Heart right ventricle (tissue), 16 donors: ENCODE data around the gene MAGEB3. TPM values are rescaled to one million over a fixed set of nuclear protein-coding genes. Genes with fewer than 3 reads are reported as not detected.

Experiments used
- ATAC-seq, 8 donors: fragments of 200-7000 bp; cut with Tn5 transposase; one replicate each; pipeline ENCODE4 v1.9.1; 2020; ENCODE audit warnings: mild to moderate bottlenecking in 8 of 8, moderate library complexity in 8 of 8, moderate number of reproducible peaks in 1 of 8
- DNase-seq, 2 donors: peaks; one replicate each; pipeline ENCODE4 v3.0.0-alpha.2; 2020
- H3K27ac ChIP-seq, 10 donors: fragments of 200-600 bp; sonication (generic) in 2 of 10; one replicate each; pipeline versions ENCODE4 v1.5.0 to v1.8.0; 2020 to 2022; ENCODE audit warnings: mild to moderate bottlenecking in 3 of 10
- H3K27me3 ChIP-seq, 7 donors: fragments of 200-600 bp; one replicate each; pipeline ENCODE4 v1.8.0; 2021 to 2022; ENCODE audit warnings: mild to moderate bottlenecking in 2 of 7
- H3K36me3 ChIP-seq, 9 donors: fragments of 200-600 bp; sonication (generic) in 1 of 9; one replicate each; pipeline versions ENCODE4 v1.5.0 to v1.8.0; 2020 to 2022; ENCODE audit warnings: mild to moderate bottlenecking in 2 of 9
- H3K4me1 ChIP-seq, 9 donors: fragments of 200-600 bp; sonication (generic) in 1 of 9; one replicate each; pipeline versions ENCODE4 v1.5.0 to v1.8.0; 2020 to 2022; ENCODE audit warnings: mild to moderate bottlenecking in 4 of 9
- H3K4me3 ChIP-seq, 10 donors: fragments of 200-600 bp; sonication (generic) in 2 of 10; one replicate each; pipeline versions ENCODE4 v1.5.0 to v1.8.0; 2020 to 2022; ENCODE audit warnings: mild to moderate bottlenecking in 7 of 10, moderate library complexity in 2 of 10
- H3K9me3 ChIP-seq, 11 donors: fragments of 200-600 bp in 10 of 11; sonication (generic) in 2 of 11; one replicate each; pipeline versions ENCODE4 v1.5.0 to v1.8.0; 2013 to 2022; ENCODE audit warnings: mild to moderate bottlenecking in 2 of 11, control low read depth in 1 of 11, moderate library complexity in 1 of 11
- CTCF ChIP-seq, 9 donors: fragments of 200-600 bp; sonication (generic) in 2 of 9; IDR thresholded peaks; one replicate each; pipeline versions ENCODE4 v1.5.0 to v1.8.0; 2021 to 2022; ENCODE audit warnings: antibody characterized with exemption in 9 of 9, mild to moderate bottlenecking in 5 of 9, moderate library complexity in 1 of 9
- WGBS, 2 donors: extraction: QIAGEN DNeasy Blood & Tissue Kit; methylation state at CpG; one replicate each; pipeline ENCODE4 v1.1.7; 2013; ENCODE audit warnings: inconsistent platforms in 1 of 2; 5-methylcytosine and 5-hydroxymethylcytosine counted together
- intact Hi-C, 10 donors: fragments of 100-400 bp; cut with DNase I; formaldehyde crosslinking; loops; one replicate each; pipeline versions ENCODE4 v1.11.1 to v1.14.2; 2022
- polyA plus RNA-seq, 2 donors: library from polyadenylated mRNA; stranded (reverse); fragments of 200-250 nt; gene quantifications; one replicate each; pipeline ENCODE4 v1.2.3, GENCODE V29; 2013
- total RNA-seq, 10 donors: library from RNA; stranded (reverse); fragmentation: NEBNext Ultra II Directional in 3 of 10; extraction: Animal tissue kit (Norgen Biotek cat#: 25700) in 3 of 10; gene quantifications; one replicate each; pipeline versions ENCODE4 v1.2.1 to v1.2.4, GENCODE V29; 2021 to 2023
- donor health status: Arrhythmogenic right ventricular cardiomyopathy.
- donor health status: ischemic (EF 13 %, LVEDD 7.1; RV severe dilation, severe dysfunction).
- donor health status: healthy with polysubstance abuse.
- donor health status: DM: no; HTN: yes; CAD: no.
- donor health status: DM: no; HTN: no; CAD: no.
- donor health status: ischemic (EF 25% LVEDD 6.9; RV normal size, moderate dysfunction).
- donor health status: ischemic (EF 25% LVEDD 5.7; RV mildly dilated, moderate dysfunction).
- donor health status: healthy.
- donor health status: DM: yes; HTN: yes; CAD: no.
- donor health status: Ischemic cardiomyopathy.
- donor health status: ischemic (EF 35%, LVEDD 5.7; RV mildly dilated, moderate dysfunction).
- donor health status: nonischemic (EF 11% LVEDD 7.7; RV severe dilation, severe dysfunction).
- donor health status: DM: yes; HTN: yes; CAD: no.
- donor health status: PGD.
- donor health status: ischemic (EF 29% LVEDD 5.4; RV normal size, mild dysfunction).
- donor health status: nonischemic (EF 23%, LVEDD 6.1; RV moderate dilation, normal function).

Gene MAGEB3
- total and polyA plus RNA-seq, 12 donors = not detected

GRCh38 chrX:30275498-30275897, 45.0 kb downstream of the MAGEB3 start:
- WGBS, 2 donors = 23 to 30% methylated on average over 1 of the region's 1 CpG
- H3K27ac ChIP-seq = no peak overlapping the region
- peak in 4 of 9 donors; percentile 18 to 37 (median 26) for TF ChIP-seq CTCF (IDR thresholded peaks at IDR 0.05)
- no peaks in the 10 kb centered on the region for H3K4me1 ChIP-seq
- H3K36me3 ChIP-seq = no peaks in the 10 kb centered on the region
- H3K9me3 ChIP-seq = no peaks in the 10 kb centered on the region
- H3K27me3 ChIP-seq = peaks cover 0 to 31% (median 0%) of the 10 kb centered on the region in 7 donors
- no peak overlapping the region for H3K4me3 ChIP-seq
- ATAC-seq = no peak
- intact Hi-C loops = loop anchor here in 6 of 10 donors (5.0 to 10.0 kb wide), 3 partner anchors 219 to 229 kb away; no protein-coding TSS in a partner anchor
- no peak for DNase-seq

GRCh38 chrX:30278365-30278764, 47.9 kb downstream of the MAGEB3 start:
- Histone ChIP-seq H3K36me3 (no peaks in the 10 kb centered on the region), H3K9me3 (no peaks in the 10 kb centered on the region), H3K27me3 (peaks cover 0 to 15% (median 0%) of the 10 kb centered on the region in 7 donors), H3K4me1 (no peaks in the 10 kb centered on the region), H3K27ac (no peak overlapping the region), H3K4me3 (no peak overlapping the region)
- intact Hi-C loops = loop anchor here in 6 of 10 donors (5.0 to 10.0 kb wide), 3 partner anchors 216 to 226 kb away; no protein-coding TSS in a partner anchor
- ATAC-seq (no peak), DNase-seq (no peak)
- TF ChIP-seq CTCF (IDR thresholded peaks at IDR 0.05) = no peak
- WGBS, 2 donors = 44 to 88% methylated on average over 1 of the region's 1 CpG

GRCh38 chrX:30280428-30280827, 50.0 kb downstream of the MAGEB3 start:
- TF ChIP-seq CTCF (IDR thresholded peaks at IDR 0.05) = no peak
- peaks cover 0 to 17% (median 0%) of the 10 kb centered on the region in 7 donors for H3K27me3 ChIP-seq
- WGBS, 2 donors = 94 to 95% methylated on average over 1 of the region's 1 CpG

GRCh38 chrX:30282527-30282926, 52.1 kb downstream of the MAGEB3 start:
- Histone ChIP-seq H3K4me1 (no peaks in the 10 kb centered on the region), H3K9me3 (no peaks in the 10 kb centered on the region), H3K27ac (no peak overlapping the region), H3K36me3 (no peaks in the 10 kb centered on the region), H3K27me3 (peaks cover 0 to 17% (median 0%) of the 10 kb centered on the region in 7 donors), H3K4me3 (no peak overlapping the region)
- DNase-seq = no peak
- no peak for TF ChIP-seq CTCF (IDR thresholded peaks at IDR 0.05)
- no peak for ATAC-seq
- intact Hi-C loops = loop anchor here in 1 of 10 donors (5.0 kb wide), 1 partner anchor 1085 kb away; no protein-coding TSS in a partner anchor

More at GRCh38 chrX:30280428-30280827, 50.0 kb downstream of the MAGEB3 start:
- no peak for DNase-seq
- Histone ChIP-seq H3K36me3 (no peaks in the 10 kb centered on the region), H3K4me3 (no peak overlapping the region), H3K27ac (no peak overlapping the region), H3K4me1 (no peaks in the 10 kb centered on the region), H3K9me3 (no peaks in the 10 kb centered on the region)
- intact Hi-C loops = loop anchor here in 1 of 10 donors (5.0 kb wide), 1 partner anchor 1083 kb away; no protein-coding TSS in a partner anchor
- no peak for ATAC-seq
